Adrenal gland (tissue), 19 donors: ENCODE results near the gene LATS1. TPM values are rescaled to one million over a fixed set of nuclear protein-coding genes. Genes with fewer than 3 reads are reported as not detected.

Experiments
- DNase-seq, 7 donors: peaks; one replicate each; pipeline ENCODE4 v3.0.0-alpha.2; 2019 to 2020
- H3K27ac ChIP-seq, 5 donors: fragments of 200-600 bp; sonication (generic) in 4 of 5; 1 replicate in 3 of 5; 2 replicates in 2 of 5; pipeline versions ENCODE4 v1.5.1 to v1.8.0; 2016 to 2020; ENCODE audit warnings: mild to moderate bottlenecking in 1 of 5
- H3K27me3 ChIP-seq: fragments of 200-600 bp; 2 replicates; pipeline ENCODE4 v1.8.0; 2021
- H3K36me3 ChIP-seq, 2 donors: fragments of 200-600 bp; replicated peaks in 1 of 2; 1 replicate in 1 of 2; 2 replicates in 1 of 2; pipeline versions ENCODE4 v1.5.1 to v1.8.0; 2018 to 2022
- H3K4me1 ChIP-seq, 2 donors: fragments of 200-600 bp; replicated peaks in 1 of 2; 1 replicate in 1 of 2; 2 replicates in 1 of 2; pipeline versions ENCODE4 v1.5.1 to v1.8.0; 2018 to 2021
- H3K4me3 ChIP-seq, 4 donors: fragments of 200-600 bp; sonication (generic) in 3 of 4; one replicate each; pipeline ENCODE4 v1.5.1; 2016 to 2018
- H3K9me3 ChIP-seq, 3 donors: fragments of 200-600 bp; sonication (generic) in 1 of 3; replicated peaks in 1 of 3; 1 replicate in 2 of 3; 2 replicates in 1 of 3; pipeline versions ENCODE4 v1.5.1 to v1.8.0; 2016 to 2021
- POLR2A ChIP-seq, 2 donors: fragments of 450-650 bp; IDR thresholded peaks; one replicate each; pipeline ENCODE4 v1.6.1; 2017; ENCODE audit warnings: antibody characterized with exemption in 2 of 2, mild to moderate bottlenecking in 2 of 2, moderate library complexity in 1 of 2
- WGBS, 4 donors: extraction: QIAGEN DNeasy Blood & Tissue Kit in 2 of 4; methylation state at CpG; one replicate each; pipeline versions ENCODE4 v1.1.5 to v1.1.7; 2013 to 2017; 5-methylcytosine and 5-hydroxymethylcytosine counted together
- intact Hi-C, 2 donors: fragments of 100-400 bp; cut with DNase I; formaldehyde crosslinking; loops; one replicate each; pipeline versions ENCODE4 v1.14.1 to v1.15.0; 2022 to 2023
- long read RNA-seq, 10 donors: library from polyadenylated mRNA in 3 of 10; unstranded in 2 of 10; stranded (forward) in 1 of 10; transcript quantifications; one replicate each; pipeline ENCODE4 v2.0.0 and lab custom pipeline, GENCODE V29; 2021 to 2026
- polyA plus RNA-seq, 3 donors: library from polyadenylated mRNA; stranded (reverse); fragments of 200-250 nt in 2 of 3; fragments of 350-450 nt in 1 of 3; fragmentation: Illumina TruSeq in 1 of 3; extraction: RNeasy Lipid Tissue Mini Kit (QIAGEN cat#74804) in 1 of 3; gene quantifications; one replicate each; pipeline ENCODE4 v1.2.3, GENCODE V29; 2013 to 2014
- total RNA-seq, 9 donors: library from RNA; depleted of rRNA in 4 of 9; stranded (reverse); fragments of >200 nt in 4 of 9; fragments of 120-200 nt in 1 of 9; fragmentation: NEBNext Ultra II Directional in 1 of 9; extraction: Animal tissue kit (Norgen Biotek cat#: 25700) in 1 of 9; gene quantifications; one replicate each; pipeline versions ENCODE4 v1.1.0 to v1.2.4, GENCODE V29; 2013 to 2023
- TF ChIP-seq, protein P1 (sequence below), 6 experiments: fragments of 450-650 bp in 4 of 6; fragments of 200-600 bp in 2 of 6; sonication (generic) in 1 of 6; IDR thresholded peaks; 1 replicate in 5 of 6; 2 replicates in 1 of 6; pipeline versions ENCODE4 v1.5.1 to v1.8.0; 2016 to 2021; ENCODE audit warnings: antibody characterized with exemption in 6 of 6, mild to moderate bottlenecking in 2 of 6, moderate library complexity in 1 of 6
- donor health status: healthy with polysubstance abuse.
- donor health status: Bipolar disorder and iron deficiency.
- donor health status: DM: yes; HTN: yes; CAD: no.
- donor health status: DM: no; HTN: no; CAD: no.
- donor health status: DM: no; HTN: no; CAD: no.
- donor health status: DM: yes; HTN: yes; CAD: no.

The LATS1 gene
- total RNA-seq (10 to 100 TPM; 19.4 to 39.6 (median 26.5) TPM), polyA plus RNA-seq (10 to 100 TPM in 2 of 3 donors, 1 to 10 TPM in 1; 6.2 to 18.3 (median 11.9) TPM)
- long read RNA-seq, donor 1, partial matches to known transcripts = 0 of 2 reads
- long read RNA-seq, donor 1, other reads (novel, unspliced or antisense) = 0 of 2 reads
- long read RNA-seq, donor 2, full-length matches to known transcripts = 2 of 2 reads
- long read RNA-seq, donor 2, partial matches to known transcripts = 0 of 2 reads
- long read RNA-seq, donor 2, other reads (novel, unspliced or antisense) = 0 of 2 reads
- long read RNA-seq, donor 3, full-length matches to known transcripts = 6 of 6 reads
- long read RNA-seq, donor 3, partial matches to known transcripts = 0 of 6 reads
- long read RNA-seq, donor 3, other reads (novel, unspliced or antisense) = 0 of 6 reads
- long read RNA-seq, donor 4, partial matches to known transcripts = 0 of 1 reads
- long read RNA-seq, donor 4, other reads (novel, unspliced or antisense) = 0 of 1 reads
- long read RNA-seq, donor 5, partial matches to known transcripts = 0 of 3 reads
- long read RNA-seq, donor 5, other reads (novel, unspliced or antisense) = 1 of 3 reads
- long read RNA-seq, donor 6, partial matches to known transcripts = 0 of 2 reads
- long read RNA-seq, donor 6, other reads (novel, unspliced or antisense) = 2 of 2 reads
- long read RNA-seq, donor 7, partial matches to known transcripts = 0 of 2 reads
- long read RNA-seq, donor 7, other reads (novel, unspliced or antisense) = 0 of 2 reads
- long read RNA-seq, donor 8, transcript LATS1-202 (4 exons, 2,567 nt) = major isoform, 8 of 8 reads
- long read RNA-seq, donor 8, partial matches to known transcripts = 0 of 8 reads
- long read RNA-seq, donor 8, other reads (novel, unspliced or antisense) = 0 of 8 reads
- long read RNA-seq, donor 9, partial matches to known transcripts = 0 of 2 reads
- long read RNA-seq, donor 9, other reads (novel, unspliced or antisense) = 0 of 2 reads
- long read RNA-seq, donor 10, full-length matches to known transcripts = 1 of 1 reads
- long read RNA-seq, donor 10, partial matches to known transcripts = 0 of 1 reads
- long read RNA-seq, donor 10, other reads (novel, unspliced or antisense) = 0 of 1 reads

DNA sequence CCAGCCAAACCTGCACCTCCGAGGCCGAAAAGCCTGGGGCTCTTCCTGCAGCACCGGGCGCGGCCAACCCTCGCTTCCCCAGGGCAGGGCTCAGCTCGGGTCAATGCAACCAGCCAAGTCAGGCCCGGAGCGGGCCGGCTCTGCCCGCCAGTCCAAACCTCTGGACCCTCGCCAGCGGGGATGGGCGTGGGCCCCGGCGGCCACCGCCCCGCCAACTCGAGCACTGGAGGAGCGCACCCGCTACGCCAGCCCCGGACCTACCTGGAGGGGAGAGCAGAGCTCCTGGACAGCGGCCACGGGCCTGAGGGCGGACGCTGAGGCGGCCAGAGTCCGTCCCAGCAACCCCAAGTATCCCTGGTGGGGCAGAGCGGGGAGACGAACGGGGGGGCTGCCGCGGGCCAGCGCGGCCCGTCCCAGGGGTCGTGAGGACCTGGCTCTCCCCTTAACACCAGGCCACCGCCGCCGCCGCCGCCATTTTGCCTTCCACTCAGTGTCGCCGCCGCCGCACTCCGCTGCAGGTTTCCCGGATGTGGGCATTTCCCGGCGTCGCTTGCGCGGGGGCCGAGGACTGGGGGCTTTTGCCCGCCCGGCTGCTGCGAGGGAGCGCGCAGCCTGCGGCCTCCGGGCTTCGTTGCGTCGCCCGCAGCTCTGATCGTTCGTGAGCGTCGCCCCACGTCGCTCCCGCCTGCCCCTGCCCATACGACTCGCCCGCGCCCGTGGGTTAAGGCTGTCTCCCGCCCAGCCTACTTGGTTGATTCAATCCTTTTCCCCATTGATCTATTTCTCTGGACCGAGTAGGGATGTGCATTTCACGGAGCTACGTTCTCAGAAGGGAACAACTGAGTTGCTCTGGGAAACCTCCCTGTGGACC lies at the start of gene LATS1:
TSS of gene LATS1 (minus strand) at position 514 of the 871 bp plus-strand sequence. CDS start 15,975 bp downstream, outside the sequence.
- peaks cover 3 to 33% of the 10 kb centered on the region in 2 donors for H3K4me1 ChIP-seq
- peak within 1 kb of the TSS; percentile 72 to 98 (median 74) for H3K4me3 ChIP-seq
- intact Hi-C loops = no loop called here
- no peaks in the 10 kb centered on the region for H3K9me3 ChIP-seq
- peak; percentile 87 to 88 for TF ChIP-seq POLR2A (IDR thresholded peaks at IDR 0.05)
- TF ChIP-seq, protein P1, sequence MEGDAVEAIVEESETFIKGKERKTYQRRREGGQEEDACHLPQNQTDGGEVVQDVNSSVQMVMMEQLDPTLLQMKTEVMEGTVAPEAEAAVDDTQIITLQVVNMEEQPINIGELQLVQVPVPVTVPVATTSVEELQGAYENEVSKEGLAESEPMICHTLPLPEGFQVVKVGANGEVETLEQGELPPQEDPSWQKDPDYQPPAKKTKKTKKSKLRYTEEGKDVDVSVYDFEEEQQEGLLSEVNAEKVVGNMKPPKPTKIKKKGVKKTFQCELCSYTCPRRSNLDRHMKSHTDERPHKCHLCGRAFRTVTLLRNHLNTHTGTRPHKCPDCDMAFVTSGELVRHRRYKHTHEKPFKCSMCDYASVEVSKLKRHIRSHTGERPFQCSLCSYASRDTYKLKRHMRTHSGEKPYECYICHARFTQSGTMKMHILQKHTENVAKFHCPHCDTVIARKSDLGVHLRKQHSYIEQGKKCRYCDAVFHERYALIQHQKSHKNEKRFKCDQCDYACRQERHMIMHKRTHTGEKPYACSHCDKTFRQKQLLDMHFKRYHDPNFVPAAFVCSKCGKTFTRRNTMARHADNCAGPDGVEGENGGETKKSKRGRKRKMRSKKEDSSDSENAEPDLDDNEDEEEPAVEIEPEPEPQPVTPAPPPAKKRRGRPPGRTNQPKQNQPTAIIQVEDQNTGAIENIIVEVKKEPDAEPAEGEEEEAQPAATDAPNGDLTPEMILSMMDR (IDR thresholded peaks at IDR 0.05) = no peak
- H3K27me3 ChIP-seq = no peaks in the 10 kb centered on the region
- DNase-seq = peak; percentile 90 to 96 (median 94)
- 0 to 1% (median 0%) methylated on average over 35 to 82 of the region's 82 CpGs for WGBS, 4 donors
- peak within 1 kb of the TSS; percentile 91 to 100 (median 98) for H3K27ac ChIP-seq
- no peaks in the 10 kb centered on the region for H3K36me3 ChIP-seq

DNA sequence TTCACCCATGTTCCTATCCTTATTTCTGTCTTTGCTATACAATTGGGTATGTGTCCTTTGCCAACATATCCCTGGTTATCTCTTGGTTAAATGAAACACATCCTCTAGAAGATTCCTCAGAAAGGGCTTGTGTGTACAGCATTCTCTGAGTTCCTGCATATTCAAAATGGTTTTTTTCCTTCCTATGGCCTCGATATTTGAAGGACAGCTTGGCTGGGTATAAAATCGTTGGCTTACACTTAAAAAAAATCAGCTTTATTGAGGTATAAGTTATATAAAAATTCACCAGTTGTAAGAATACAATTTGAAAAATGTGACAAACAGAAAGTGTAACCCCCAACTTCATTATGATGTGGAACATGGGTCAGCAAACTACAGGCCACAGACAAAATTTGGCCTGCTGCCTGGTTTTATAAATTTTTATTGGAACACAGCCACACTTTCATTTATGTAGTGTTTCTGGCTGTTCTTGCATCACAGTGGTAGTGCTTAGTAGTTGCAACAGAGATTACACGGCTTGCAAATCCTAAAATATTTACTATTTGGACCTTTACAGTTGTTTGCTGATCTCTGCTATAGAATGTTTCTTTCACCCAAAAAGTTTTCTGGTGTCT lies 48.4 kb upstream of the LATS1 start:
- peaks cover 0 to 4% of the 10 kb centered on the region in 2 donors for H3K4me1 ChIP-seq
- H3K4me3 ChIP-seq = no peak overlapping the region
- 54 to 70% (median 57%) methylated on average over 3 of the region's 3 CpGs for WGBS, 4 donors
- peak overlapping the region in 1 of 5 donors; percentile 11 for H3K27ac ChIP-seq
- no peaks in the 10 kb centered on the region for H3K9me3 ChIP-seq
- intact Hi-C loops = no loop called here
- DNase-seq = peak in 3 of 7 donors; percentile 28 to 65 (median 58)
- TF ChIP-seq POLR2A (IDR thresholded peaks at IDR 0.05) = no peak
- TF ChIP-seq, protein P1 (IDR thresholded peaks at IDR 0.05) = no peak
- no peaks in the 10 kb centered on the region for H3K36me3 ChIP-seq
- H3K27me3 ChIP-seq = no peaks in the 10 kb centered on the region

DNA sequence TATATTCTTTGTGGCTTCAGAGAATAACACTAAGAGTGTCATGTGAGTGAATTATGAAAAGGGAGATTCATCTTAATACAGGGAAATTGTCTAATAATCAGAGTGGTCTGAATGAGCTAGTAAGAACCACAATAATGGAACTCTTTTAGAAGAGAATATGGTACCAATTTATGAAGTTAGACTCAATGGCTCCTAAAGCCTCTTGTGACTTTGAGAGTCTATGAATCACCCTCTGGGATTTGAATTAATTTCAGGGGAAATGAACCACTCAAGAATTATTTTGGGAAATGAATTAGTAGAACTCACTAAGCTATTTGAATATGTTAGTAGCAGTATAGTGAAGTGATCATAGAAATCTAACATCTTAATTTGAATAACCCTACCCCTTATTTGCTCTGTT lies 46.0 kb upstream of the LATS1 start:
- Histone ChIP-seq H3K27me3 (no peaks in the 10 kb centered on the region), H3K9me3 (no peaks in the 10 kb centered on the region), H3K36me3 (no peaks in the 10 kb centered on the region), H3K4me1 (peaks cover 0 to 6% of the 10 kb centered on the region in 2 donors), H3K4me3 (no peak overlapping the region), H3K27ac (no peak overlapping the region)
- intact Hi-C loops = no loop called here
- TF ChIP-seq, protein P1 (IDR thresholded peaks at IDR 0.05) = no peak
- TF ChIP-seq POLR2A (IDR thresholded peaks at IDR 0.05) = no peak
- no peak for DNase-seq
